Measurements from ENCODE around the gene KCNQ5. TPM values are rescaled to one million over a fixed set of nuclear protein-coding genes. Genes with fewer than 3 reads are reported as not detected.
"Not testable (repeated sequence)": the region's sequence is repeated elsewhere in the genome, so short reads cannot be mapped to it uniquely, and the experiment has no call there.

The KCNQ5 gene
- total RNA-seq, 1 donor from 2014 or later: 12.9 TPM

DNA sequence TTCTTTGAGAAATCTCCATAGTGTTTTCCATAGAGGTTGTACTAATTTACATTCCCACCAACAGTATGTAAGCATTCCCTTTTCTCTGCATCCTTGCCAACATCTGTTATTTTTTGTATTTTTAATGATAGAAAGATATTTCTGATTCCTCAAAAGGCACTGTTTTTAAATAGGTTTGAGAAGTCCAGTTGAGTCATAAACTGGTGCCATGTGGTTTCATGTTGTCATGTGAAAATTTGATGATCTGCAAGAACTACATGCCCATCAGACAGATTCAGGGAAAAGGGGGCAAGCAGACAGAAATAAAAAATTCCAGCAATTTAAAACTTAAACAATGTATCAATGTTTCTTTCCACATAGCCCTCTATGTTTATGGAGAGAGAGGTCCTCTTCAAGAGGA lies 227.5 kb downstream of the KCNQ5 start:
- no peak for DNase-seq

DNA sequence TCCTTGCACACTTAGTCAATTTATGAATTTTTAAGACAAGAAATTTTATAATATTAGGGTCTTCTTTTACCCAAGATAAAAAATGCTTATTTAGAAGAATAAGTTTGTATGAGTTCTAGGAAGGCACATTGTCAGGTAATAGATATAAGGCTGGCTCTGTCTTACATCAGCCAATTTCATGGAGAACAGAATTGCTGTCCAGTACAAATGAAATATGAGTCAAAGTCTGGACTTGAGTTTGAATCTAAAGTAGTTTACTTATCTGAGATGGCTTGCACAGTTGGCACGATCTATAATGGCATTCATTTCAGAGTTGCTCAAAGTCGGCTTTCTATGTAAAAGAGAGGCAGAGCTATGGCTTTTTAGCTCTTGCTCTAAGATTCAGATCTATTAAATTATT lies 228.2 kb downstream of the KCNQ5 start:
- DNase-seq: no peak

DNA sequence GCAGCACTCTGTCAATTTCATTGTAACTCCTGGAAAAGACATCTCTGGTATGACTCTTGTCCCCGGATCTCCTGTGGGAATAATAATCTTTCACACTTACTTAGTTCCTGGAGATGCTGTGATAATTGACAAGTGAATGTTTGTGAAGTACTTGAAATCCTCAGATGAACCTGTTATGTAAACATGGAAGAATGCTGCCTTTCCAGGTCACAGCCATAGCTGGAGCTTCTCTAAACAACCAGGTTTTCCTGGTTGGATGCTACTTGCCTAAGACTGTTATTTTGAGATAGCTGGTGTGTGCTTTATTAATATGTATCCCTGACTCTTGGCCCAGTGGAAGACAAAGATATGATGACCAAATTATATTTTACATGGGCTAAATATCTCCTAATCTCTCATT lies 228.6 kb downstream of the KCNQ5 start:
- DNase-seq: no peak

DNA sequence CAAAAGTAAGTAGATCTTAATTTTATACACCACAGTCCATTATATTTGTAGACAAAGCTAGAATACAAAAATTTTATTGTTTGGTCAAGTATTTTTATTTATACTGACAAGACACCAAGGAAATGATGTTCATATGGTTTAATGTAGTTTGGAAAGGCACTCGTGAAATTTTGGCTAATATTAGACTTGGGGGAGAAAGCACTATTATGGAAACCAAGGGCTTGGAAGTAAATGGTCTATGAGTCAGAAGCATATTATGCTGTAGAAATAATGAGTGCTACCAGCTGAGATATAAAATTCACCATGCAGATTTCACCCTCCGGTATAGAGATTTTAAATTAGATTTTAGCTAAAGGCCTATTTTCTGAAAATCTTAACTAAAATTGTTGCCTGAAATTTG lies 233.6 kb downstream of the KCNQ5 start:
- DNase-seq: no peak

DNA sequence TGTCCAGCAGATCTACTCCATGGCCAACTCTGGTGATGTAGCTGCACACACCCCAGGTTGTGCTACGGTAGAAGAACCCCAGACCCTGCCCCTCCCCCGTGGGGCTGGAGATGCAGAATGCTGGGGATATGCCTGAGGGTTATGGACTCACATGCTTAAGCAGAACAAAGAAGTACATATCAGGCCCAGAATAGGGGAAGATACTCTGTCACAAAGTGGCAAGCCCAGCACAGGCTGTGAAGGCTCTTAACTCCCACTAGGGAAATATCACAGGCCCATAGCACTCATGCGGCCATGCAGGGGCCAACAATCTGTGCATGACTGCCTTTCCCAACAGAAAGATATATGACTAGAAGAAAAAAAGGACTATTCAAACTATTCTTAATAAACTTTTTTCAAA lies 234.9 kb downstream of the KCNQ5 start:
- no peak for DNase-seq

DNA sequence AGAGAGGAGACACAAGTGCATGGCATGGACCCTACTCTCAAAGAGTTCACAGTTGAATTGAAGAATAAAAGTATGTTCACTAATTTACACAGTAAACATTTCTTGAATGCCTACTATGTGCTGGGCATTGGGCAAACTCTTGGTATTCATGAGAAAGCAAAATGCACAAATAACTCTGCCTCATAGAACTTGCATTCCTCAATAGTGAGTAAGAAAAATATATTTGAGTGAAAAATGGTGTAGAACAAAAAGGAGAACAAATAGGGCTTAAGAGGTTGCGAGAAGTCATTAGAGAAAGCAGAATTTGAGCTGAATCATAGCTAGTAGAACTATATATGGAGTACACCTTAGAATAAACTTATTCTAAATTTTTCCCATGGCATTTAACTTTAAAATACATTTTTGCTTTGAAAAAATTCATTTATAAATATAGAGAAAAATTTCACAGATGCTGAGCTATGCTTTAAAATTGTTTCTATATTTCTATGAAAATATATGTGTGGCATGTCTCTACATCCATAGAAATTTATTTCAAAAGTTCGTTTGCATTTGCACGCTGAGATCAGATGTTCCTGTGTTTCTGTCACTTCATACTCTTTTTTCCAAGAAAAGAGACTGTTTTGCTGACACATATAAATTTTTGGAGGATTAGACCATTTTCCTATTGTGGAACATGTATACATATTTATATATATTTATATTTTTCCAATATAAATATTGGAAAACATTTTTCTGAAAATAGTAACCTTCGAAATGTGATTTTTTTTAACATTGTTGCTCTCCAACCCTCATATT lies 236.1 kb downstream of the KCNQ5 start:
- no peak for DNase-seq

DNA sequence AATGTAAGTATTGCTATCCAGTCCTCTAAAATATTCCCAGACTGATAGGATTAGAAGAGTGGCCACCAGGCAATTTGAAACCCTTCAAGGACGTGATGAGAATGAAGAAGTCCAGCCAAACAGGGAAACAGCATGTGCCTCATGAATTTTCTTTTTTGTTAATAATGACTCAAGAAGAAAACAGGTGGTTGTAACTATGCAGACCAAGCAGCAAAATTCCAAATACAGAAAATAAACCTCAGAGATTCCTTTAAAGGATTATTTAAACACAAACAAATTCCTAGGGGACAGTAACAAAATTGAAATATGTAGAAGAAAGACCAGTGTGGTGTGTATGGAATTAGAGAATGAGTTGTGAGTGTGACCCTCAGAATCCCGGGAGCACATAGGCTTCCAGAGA lies 239.2 kb downstream of the KCNQ5 start:
- no peak for DNase-seq

DNA sequence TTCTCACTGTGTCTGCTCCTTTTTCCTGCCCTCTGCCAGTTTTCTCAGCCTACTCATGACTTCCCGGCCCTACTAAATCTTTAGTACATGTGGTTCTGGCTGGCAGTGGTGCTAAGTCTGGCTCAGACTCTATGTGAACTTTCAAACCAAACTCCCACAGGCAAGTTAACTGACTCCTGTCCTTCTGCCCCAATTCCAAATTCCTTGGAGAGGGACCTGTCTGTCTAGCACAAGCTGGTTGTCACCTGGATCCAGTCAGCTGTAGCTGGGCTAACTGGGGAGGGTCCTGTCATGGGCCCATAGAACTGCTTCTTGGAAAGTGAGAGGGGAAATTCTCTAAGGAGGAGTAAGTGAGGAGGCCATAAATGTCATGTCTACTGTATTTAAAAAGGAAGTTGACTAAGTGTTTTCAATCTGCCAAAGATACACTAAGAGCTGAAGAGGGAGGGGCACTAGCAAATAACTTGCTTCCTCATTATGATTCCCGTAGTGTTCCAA lies 240.1 kb downstream of the KCNQ5 start:
- no peak for DNase-seq

DNA sequence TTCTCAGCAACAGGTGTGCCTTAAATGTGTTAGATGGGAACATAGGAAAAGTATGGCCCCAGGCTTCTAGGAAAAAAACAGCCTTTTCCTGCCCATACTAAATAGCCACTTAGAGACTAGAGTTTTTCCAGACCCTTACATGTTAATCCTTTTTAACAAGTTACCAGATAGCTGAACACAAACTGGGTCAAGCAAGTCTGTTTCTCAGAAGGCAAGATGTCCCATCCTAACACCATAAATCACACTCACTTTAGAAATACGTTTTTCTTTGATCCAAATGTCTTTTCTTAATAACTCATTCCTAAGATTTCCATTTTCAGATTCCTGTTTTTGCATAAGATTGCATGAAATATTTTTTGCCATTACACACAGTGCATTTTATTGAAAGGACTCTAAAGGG lies 241.3 kb downstream of the KCNQ5 start:
- no peak for DNase-seq

DNA sequence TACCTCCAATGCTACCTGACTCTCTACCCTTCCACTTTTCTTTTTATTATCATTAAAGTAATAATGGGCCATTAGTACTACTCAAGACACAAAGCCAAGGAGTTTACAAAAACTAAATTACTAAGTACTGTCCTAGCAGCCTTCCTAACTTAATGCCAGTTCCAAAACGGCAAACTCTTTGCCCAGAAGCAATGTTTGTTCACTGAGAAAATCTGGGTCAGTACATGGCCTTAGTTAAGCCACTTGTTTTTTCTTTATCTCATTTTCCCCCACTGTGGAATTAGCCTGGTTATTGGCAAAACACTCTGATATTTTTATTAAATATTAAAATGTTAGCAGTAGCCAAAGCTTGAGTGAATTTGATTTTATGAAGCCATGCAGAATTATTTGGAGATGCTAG lies 242.4 kb downstream of the KCNQ5 start:
- no peak for DNase-seq

DNA sequence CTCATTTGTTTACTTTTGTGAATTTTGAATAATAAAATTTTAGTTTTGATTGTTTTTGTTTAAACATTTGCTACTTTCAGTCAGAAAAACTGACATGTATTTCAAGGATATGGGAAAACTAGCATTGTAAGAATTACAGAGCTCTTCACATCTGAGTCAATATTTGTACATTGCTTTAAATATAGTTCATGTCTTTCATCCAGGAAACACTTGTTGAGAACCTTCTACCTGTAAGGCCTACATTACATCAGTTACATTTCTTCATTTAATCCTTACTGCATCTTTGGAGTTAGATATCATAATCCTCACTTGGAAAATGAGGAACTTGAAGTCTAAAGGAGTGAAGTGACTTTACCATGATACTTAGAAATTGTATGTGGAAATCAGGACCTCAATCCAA lies 242.9 kb downstream of the KCNQ5 start:
- no peak for DNase-seq

DNA sequence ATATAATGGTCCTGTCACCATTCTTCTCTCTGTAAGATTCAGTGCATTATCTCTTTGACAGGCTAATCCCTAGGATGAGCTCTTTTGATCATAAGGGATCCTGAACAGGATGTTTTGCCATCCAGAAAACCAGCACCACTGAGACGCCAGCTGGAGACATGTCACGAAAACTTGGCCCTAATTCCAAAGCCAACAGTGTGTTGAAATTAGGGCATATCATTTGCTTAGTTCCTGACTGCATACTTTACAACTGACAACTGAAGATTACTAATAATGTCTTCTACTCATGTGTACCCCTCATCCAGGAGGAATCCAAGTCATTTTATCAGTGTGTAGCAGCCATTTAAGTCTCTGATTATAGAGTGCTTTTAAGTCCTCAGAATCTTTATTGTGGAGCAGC lies 243.6 kb downstream of the KCNQ5 start:
- no peak for DNase-seq

DNA sequence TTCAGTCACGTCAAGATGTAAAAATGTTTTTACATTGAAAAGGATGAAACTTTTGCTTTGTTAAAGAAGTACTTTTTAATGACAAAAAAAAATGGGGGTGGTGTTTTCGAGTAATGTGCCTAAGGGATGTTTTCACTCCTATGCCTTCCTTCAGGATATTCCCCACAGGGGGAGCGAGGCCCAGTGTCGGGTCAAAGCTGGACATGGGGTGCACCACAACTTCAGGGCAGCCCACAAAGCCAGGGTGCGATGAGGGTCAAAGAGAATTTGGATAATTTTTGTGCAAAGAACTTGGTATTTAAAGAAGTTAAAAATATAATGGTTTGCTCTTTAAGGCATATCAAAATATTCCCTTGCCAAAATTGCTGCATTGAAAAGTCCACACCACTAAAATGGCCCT lies 247.8 kb downstream of the KCNQ5 start:
- DNase-seq: no peak

DNA sequence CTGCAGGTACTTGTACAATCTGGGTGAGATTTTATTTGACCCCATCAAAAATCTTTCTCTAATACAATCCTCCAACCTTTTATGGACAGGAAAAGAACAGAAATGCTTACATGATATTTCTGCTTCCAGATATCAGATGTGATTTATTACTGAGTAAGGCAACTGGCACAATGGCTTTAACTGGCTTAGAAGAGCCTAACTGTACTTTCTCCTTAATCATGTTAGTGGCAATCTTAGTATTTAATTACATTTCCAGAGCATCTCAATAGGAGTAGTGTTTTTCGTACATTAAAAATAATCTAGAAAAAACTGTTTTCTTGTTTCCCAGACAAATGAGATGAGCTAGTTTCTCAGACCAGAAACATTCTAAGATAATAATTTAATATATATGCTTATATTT lies 251.6 kb downstream of the KCNQ5 start:
- no peak for DNase-seq

DNA sequence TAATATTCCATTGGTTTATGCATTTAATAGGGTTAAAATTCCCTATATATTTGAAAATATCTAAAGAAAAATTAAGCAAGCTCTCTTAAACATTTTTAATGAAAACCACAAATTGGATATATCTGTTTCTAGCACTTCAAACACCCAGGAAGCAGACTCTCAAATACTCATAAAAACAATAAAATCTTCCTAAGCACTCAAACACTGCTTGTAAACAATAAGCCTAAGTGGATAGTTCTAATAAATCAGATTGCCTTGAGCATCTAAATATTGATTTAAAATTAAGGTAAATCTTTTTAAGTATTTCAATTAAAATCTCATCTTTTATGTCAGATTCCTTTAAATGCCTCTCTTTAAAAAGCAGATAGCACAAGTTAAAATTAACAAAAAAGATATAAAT lies 254.4 kb downstream of the KCNQ5 start:
- no peak for DNase-seq

DNA sequence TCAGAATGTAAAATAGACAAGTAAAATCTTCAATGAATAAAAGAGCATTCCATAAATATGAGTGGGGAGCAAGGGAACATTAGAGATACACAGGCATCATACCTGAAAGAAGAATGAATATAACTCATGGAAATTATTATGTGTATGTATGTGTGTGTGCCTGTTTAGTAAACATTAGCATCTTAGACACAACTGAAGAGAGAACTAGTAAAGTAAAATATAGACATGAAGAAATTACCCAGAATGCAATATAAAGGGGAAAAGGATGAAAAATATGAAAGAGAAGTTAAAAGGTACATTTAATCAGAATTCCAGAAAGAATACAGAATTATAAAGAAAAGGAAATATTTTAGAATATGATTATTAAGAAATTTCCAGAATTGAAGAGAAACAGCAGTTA lies 264.3 kb downstream of the KCNQ5 start:
- DNase-seq: no peak

DNA sequence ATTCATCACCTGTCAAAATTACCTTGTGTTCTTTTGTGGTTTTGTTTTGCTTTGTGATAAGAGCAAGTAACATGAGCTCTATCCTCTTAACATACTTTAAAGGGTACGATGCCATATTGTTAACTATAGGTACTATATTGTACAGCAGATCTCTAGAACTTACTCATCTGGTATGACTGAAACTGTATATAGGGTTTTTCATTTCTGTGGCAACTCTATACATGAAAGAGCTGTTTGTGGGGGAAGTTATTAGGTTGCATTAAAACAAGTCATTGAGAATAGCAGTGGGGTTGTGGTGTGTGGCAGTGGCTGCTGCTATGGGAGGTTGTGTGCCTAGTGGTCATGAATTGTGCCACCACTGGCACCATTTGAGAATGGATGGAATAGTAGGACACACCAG lies 268.4 kb downstream of the KCNQ5 start:
- no peak for DNase-seq

DNA sequence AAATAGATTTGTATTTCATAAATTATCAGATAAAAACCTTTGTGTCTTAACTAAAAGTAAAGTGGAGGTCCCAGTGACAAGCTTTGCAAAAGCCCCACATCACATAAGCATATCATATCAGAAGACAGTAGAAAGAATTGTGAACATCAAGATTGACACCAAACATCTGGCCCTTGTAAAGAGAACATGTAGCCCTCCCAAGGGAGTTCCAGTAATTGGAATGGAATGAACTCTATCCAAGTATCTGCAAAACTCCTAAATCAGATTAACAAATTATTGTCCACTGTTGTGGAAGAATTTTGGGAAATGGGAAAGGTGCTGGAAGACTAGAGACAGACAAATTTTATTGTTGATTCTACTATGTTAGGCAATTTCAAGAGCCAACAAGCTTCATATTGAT lies 268.8 kb downstream of the KCNQ5 start:
- no peak for DNase-seq

DNA sequence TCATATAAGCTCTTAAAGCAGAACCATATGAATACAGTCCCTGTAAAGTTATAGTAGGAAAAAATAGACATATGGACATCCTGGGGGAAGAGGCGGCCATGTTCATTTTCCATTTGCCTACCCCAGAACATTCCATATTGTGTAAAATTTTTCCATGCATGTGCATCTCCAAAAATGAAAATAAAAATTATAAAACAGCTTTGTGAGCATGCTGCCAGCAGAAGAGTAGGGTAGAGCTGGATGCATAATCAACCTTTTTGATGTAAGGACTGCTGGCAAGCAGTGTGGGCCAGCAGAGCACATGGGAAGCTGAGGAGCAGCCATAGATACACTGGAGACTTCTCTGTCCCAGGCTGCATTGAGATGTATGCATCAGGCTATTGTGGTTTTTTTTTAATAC lies 271.0 kb downstream of the KCNQ5 start:
- no peak for DNase-seq

DNA sequence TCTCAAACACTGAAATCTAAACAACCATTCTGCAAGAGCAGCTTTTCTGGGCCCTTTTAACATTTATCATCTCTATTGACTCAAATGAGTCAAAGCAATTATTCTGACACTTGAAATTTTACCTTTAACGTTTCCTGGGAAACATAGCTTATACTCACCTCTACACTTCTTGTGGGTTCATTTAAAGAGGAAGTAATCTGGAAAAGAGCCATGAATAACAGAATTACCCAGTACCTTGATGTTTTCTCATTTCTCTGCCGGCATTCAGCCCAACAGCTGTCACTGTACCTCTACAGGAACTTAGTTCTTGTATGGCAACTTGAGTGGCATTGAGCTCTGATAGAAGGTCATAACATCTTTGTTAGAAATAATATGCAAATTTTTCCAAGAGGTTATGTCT lies 272.2 kb downstream of the KCNQ5 start:
- no peak for DNase-seq

DNA sequence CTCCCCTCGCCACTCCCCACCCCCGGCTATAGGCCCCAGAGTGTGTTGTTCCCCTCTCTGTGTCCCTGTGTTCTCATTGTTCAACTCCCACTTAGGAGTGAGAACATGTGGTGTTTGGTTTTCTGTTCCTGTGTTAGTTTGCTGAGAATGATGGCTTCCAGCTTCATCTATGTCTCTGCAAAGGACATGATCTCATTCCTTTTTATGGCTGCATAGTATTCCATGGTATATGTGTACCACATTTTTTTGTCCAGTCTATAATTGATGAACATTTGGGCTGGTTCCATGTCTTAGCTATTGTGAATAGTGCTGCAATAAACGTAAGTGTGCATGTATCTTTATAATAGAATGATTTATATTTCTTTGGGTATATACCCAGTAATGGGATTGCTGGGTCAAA lies 276.4 kb downstream of the KCNQ5 start:
- not testable (repeated sequence) for DNase-seq

DNA sequence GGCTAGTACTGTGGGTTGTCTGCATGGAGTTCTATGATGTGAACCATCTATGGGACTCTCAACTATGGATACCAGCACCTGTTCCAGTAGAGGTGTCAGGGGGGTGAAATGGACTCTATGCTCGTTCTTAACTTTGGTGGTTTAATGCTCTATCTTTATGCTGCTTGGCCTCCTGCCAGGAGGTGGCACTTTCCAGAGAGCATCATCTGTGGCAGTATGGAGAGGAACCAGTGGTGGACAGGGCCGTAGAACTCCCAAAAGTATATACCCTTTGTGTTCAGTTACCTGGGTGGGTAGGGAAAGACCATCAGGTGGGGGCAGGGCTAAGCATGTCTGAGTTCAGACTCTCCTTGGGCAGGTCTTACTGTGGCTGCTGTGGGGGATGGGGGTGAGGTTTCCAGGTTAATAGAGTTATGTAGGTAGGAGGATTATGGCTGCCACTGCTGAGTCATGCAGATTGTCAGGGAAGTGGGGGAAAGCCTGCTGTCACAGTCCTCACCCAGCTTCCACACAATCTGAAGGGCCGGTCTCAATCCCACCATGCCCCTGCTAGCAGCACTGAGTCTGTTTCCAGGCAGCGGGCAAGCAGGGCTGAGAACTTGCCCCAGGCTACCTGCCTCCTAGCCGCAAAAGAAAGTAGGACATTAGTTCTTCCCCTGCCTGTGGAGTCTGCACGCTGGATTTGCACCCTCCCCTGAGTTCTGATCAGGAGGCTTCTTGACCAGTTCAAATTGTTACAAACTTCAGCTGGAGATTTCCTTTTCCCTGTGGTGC lies 284.0 kb downstream of the KCNQ5 start:
- no peak for DNase-seq

DNA sequence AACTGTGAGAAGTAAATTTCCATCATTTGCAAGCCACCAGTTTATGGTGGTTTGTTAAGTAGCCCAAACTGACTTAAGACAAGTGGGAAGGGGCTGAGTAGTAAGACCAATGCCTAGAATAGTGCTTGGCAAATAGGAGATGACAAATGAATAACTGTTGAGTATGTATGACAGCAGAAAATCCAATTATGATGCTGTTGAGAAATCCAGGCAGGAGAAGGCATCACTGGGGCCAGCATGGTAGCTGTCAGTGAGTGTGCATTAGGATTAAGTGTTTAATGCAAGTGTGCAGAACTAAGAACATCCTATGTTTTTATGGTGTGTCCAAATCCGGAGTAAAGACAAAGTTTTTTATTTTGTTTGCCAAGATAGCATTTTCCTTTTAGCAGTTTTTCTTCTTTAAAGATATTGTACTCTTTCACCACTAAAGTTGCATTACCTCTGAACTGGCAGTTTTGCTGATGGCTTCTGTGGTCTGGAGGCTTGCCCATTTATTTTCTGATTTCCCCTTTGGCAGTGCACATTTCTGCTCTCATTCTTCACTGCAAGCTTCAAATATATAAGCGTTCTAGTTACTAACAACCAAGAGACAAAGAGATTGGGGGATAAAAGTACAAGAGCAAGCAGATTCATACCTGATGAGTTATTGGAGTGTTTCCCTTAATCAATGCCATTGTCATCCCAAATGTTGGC lies 289.7 kb downstream of the KCNQ5 start:
- DNase-seq: no peak

Data from occipital lobe (tissue), 2 donors.